Measurements from ENCODE around the gene RAD51B. TPM values are rescaled to one million over a fixed set of nuclear protein-coding genes. Genes with fewer than 3 reads are reported as not detected.

RAD51B gene
- total RNA-seq, 1 experiment from 2014 or later, result 8.5 TPM

DNA sequence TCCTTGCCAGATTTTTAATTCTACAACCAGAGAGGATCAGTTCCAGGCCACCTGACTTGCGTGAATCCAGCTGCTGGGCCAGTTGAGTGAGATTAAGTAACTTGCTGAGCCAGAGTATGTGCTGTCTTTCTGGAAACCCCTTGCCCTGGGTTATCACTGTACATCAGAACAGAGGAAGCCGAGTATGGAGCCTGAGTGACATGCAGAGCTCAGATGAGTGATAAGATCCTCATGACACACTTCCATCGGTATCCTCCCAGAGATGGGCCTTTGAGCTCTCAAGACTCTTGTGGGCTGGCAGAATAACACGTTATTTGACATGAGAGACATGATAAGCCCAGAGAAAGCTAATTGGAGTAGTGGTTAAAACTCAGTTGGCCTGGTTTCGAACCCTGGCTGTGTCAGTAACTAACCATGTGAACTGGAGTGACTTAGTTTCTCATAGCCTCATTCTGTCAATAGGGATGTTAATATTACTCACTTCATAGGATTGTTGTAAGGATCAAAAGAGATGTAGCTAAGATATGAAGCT, 585.1 kb downstream of the RAD51B start:
- Histone ChIP-seq H3K9me3 (ENCODE audit: control insufficient read depth, insufficient read depth, low read depth, low read length) (no peaks in the 10 kb centered on the region), H3K4me1 (ENCODE audit: control insufficient read depth, insufficient read depth, low read length) (no peaks in the 10 kb centered on the region), H3K27me3 (ENCODE audit: control insufficient read depth, insufficient read depth, low read length) (no peaks in the 10 kb centered on the region), H3K4me3 (ENCODE audit: low read depth in 2 of 2, low read length in 2 of 2) (no peak overlapping the region), H3K27ac (ENCODE audit: low read length) (no peak overlapping the region), H3K36me3 (ENCODE audit: control insufficient read depth, insufficient read depth, low read length) (no peaks in the 10 kb centered on the region)
- no TSS peak for BruUV-seq (replicated peaks)
- CTCF ChIA-PET, result no interaction called here
- in situ Hi-C loops (cut with HindIII; ENCODE audit: low pct_unique_long_range_greater_than_20kb, low sequenced_read_pairs), result no loop called here
- no peak for DNase-seq (ENCODE audit: low read depth, low spot score)
- no peak for ATAC-seq
- intact Hi-C loops (cut with micrococcal nuclease; ENCODE audit: unreplicated experiment), result no loop called here
- POLR2A ChIA-PET, result no interaction called here
- no peak for TF ChIP-seq POLR2AphosphoS5 (IDR thresholded peaks at IDR 0.05; ENCODE audit: low read depth, low read length)
- TF ChIP-seq, protein P1, sequence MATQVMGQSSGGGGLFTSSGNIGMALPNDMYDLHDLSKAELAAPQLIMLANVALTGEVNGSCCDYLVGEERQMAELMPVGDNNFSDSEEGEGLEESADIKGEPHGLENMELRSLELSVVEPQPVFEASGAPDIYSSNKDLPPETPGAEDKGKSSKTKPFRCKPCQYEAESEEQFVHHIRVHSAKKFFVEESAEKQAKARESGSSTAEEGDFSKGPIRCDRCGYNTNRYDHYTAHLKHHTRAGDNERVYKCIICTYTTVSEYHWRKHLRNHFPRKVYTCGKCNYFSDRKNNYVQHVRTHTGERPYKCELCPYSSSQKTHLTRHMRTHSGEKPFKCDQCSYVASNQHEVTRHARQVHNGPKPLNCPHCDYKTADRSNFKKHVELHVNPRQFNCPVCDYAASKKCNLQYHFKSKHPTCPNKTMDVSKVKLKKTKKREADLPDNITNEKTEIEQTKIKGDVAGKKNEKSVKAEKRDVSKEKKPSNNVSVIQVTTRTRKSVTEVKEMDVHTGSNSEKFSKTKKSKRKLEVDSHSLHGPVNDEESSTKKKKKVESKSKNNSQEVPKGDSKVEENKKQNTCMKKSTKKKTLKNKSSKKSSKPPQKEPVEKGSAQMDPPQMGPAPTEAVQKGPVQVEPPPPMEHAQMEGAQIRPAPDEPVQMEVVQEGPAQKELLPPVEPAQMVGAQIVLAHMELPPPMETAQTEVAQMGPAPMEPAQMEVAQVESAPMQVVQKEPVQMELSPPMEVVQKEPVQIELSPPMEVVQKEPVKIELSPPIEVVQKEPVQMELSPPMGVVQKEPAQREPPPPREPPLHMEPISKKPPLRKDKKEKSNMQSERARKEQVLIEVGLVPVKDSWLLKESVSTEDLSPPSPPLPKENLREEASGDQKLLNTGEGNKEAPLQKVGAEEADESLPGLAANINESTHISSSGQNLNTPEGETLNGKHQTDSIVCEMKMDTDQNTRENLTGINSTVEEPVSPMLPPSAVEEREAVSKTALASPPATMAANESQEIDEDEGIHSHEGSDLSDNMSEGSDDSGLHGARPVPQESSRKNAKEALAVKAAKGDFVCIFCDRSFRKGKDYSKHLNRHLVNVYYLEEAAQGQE (IDR thresholded peaks at IDR 0.05; ENCODE audit: insufficient read depth in 1 of 2, low read depth in 2 of 2, low read length in 1 of 2), result no peak
- no peak for TF ChIP-seq TCF7L2 (IDR thresholded peaks at IDR 0.05; ENCODE audit: low read depth, low read length)
- no peak for TF ChIP-seq SIN3A (IDR thresholded peaks at IDR 0.05; ENCODE audit: borderline replicate concordance, insufficient read depth, low read depth, low read length)
- TF ChIP-seq, protein P2, sequence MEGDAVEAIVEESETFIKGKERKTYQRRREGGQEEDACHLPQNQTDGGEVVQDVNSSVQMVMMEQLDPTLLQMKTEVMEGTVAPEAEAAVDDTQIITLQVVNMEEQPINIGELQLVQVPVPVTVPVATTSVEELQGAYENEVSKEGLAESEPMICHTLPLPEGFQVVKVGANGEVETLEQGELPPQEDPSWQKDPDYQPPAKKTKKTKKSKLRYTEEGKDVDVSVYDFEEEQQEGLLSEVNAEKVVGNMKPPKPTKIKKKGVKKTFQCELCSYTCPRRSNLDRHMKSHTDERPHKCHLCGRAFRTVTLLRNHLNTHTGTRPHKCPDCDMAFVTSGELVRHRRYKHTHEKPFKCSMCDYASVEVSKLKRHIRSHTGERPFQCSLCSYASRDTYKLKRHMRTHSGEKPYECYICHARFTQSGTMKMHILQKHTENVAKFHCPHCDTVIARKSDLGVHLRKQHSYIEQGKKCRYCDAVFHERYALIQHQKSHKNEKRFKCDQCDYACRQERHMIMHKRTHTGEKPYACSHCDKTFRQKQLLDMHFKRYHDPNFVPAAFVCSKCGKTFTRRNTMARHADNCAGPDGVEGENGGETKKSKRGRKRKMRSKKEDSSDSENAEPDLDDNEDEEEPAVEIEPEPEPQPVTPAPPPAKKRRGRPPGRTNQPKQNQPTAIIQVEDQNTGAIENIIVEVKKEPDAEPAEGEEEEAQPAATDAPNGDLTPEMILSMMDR (IDR thresholded peaks at IDR 0.05), result no peak

DNA sequence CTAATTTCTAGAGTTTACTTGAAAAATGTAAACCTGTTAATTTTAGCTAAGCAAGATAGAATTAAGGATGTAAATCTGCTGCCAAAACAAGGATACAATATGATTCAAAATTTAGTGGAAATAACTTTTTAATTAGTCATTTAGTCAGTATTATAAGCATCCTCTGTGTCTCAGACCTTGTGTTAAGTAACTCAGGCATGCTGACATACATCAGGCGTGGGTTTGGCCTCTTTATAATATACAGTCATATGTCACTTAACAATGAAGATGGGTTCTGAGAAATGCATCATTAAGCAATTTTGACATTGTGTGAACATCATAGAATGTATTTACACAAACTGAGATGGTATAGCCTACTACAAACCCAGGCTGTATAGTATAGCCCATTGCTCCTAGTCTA, 586.4 kb downstream of the RAD51B start:
- Histone ChIP-seq H3K27me3 (ENCODE audit: control insufficient read depth, insufficient read depth, low read length) (no peaks in the 10 kb centered on the region), H3K4me1 (ENCODE audit: control insufficient read depth, insufficient read depth, low read length) (no peaks in the 10 kb centered on the region), H3K27ac (ENCODE audit: low read length) (no peak overlapping the region), H3K36me3 (ENCODE audit: control insufficient read depth, insufficient read depth, low read length) (no peaks in the 10 kb centered on the region), H3K4me3 (ENCODE audit: low read depth in 2 of 2, low read length in 2 of 2) (no peak overlapping the region), H3K9me3 (ENCODE audit: control insufficient read depth, insufficient read depth, low read depth, low read length) (no peaks in the 10 kb centered on the region)
- in situ Hi-C loops (cut with HindIII; ENCODE audit: low pct_unique_long_range_greater_than_20kb, low sequenced_read_pairs) (no loop called here), intact Hi-C loops (cut with micrococcal nuclease; ENCODE audit: unreplicated experiment) (no loop called here)
- ChIA-PET CTCF (interaction anchor here (0.6 to 0.7 kb wide), 2 partner anchors 46 to 226 kb away, joined by 3 to 11 read pairs; no protein-coding TSS in a partner anchor), POLR2A (no interaction called here)
- DNase-seq (ENCODE audit: low read depth, low spot score) (no peak), ATAC-seq (no peak)
- TF ChIP-seq, protein P2 (IDR thresholded peaks at IDR 0.05), result no peak
- TF ChIP-seq TCF7L2 (IDR thresholded peaks at IDR 0.05; ENCODE audit: low read depth, low read length), result no peak
- TF ChIP-seq, protein P1 (IDR thresholded peaks at IDR 0.05; ENCODE audit: insufficient read depth in 1 of 2, low read depth in 2 of 2, low read length in 1 of 2), result no peak
- no peak for TF ChIP-seq POLR2AphosphoS5 (IDR thresholded peaks at IDR 0.05; ENCODE audit: low read depth, low read length)
- TF ChIP-seq SIN3A (IDR thresholded peaks at IDR 0.05; ENCODE audit: borderline replicate concordance, insufficient read depth, low read depth, low read length), result no peak
- no TSS peak for BruUV-seq (replicated peaks)
